HuH-7.5 (cell line): Measurements from ENCODE around the gene SPATA17.
"Not testable (repeated sequence)": the region's sequence is repeated elsewhere in the genome, so short reads cannot be mapped to it uniquely, and the experiment has no call there.

Experiments
- DNase-seq: peaks from one replicate; pipeline ENCODE4 v3.0.0; 2011; ENCODE audit warnings: low spot score

The SPATA17 gene

GRCh38 chr1:217630711-217631591 lies at the start of gene SPATA17, which contains the start of gene GPATCH2:
SPATA17 (plus strand) TSS chr1:217631344; CDS start chr1:217631379, 35 bp downstream.
GPATCH2 (minus strand) TSS chr1:217631090; CDS start chr1:217630971, 119 bp downstream.
- DNase-seq = peak; percentile 65

GRCh38 chr1:217584286-217584811 lies 46.8 kb upstream of the SPATA17 start:
- not testable (repeated sequence) for DNase-seq

- no peak for DNase-seq
Observed at GRCh38 chr1:217585577-217585976, 45.6 kb upstream of the SPATA17 start.

GRCh38 chr1:217586586-217586985 lies 44.6 kb upstream of the SPATA17 start:
- DNase-seq = no peak

- no peak for DNase-seq
Observed at GRCh38 chr1:217590598-217590997, 40.5 kb upstream of the SPATA17 start.

- no peak for DNase-seq
Observed at GRCh38 chr1:217599154-217599553, 32.0 kb upstream of the SPATA17 start.

- DNase-seq = no peak
Observed at GRCh38 chr1:217602380-217602779, 28.8 kb upstream of the SPATA17 start.

GRCh38 chr1:217605390-217605789 lies 25.8 kb upstream of the SPATA17 start:
- DNase-seq = no peak

- no peak for DNase-seq
Observed at GRCh38 chr1:217614200-217614712, 16.9 kb upstream of the SPATA17 start.

GRCh38 chr1:217617126-217617525 lies 14.0 kb upstream of the SPATA17 start:
- no peak for DNase-seq

GRCh38 chr1:217620814-217621213 lies 10.3 kb upstream of the SPATA17 start:
- DNase-seq = no peak

- no peak for DNase-seq
Observed at GRCh38 chr1:217622042-217622441, 9.1 kb upstream of the SPATA17 start.

GRCh38 chr1:217626321-217626720 lies 4.8 kb upstream of the SPATA17 start:
- DNase-seq = no peak

- no peak for DNase-seq
Observed at GRCh38 chr1:217627431-217627830, 3.7 kb upstream of the SPATA17 start.

GRCh38 chr1:217642455-217642854 lies 11.3 kb downstream of the SPATA17 start:
- DNase-seq = no peak

GRCh38 chr1:217647791-217648190 lies 16.6 kb downstream of the SPATA17 start:
- no peak for DNase-seq

- DNase-seq = no peak
Observed at GRCh38 chr1:217650674-217651073, 19.5 kb downstream of the SPATA17 start.

- peak; percentile 9 for DNase-seq
Observed at GRCh38 chr1:217660353-217661062, 29.4 kb downstream of the SPATA17 start.

- DNase-seq = no peak
Observed at GRCh38 chr1:217661407-217661806, 30.3 kb downstream of the SPATA17 start.

- no peak for DNase-seq
Observed at GRCh38 chr1:217668351-217668940, 37.3 kb downstream of the SPATA17 start.

- no peak for DNase-seq
Observed at GRCh38 chr1:217673387-217673786, 42.2 kb downstream of the SPATA17 start.
